Endometrial microvascular endothelial cells (primary cell): ENCODE results near the gene ZNF277. TPM values are rescaled to one million over a fixed set of nuclear protein-coding genes. Genes with fewer than 3 reads are reported as not detected.
"Not testable (repeated sequence)": the region's sequence is repeated elsewhere in the genome, so short reads cannot be mapped to it uniquely, and the experiment has no call there.

Source experiments
- in situ Hi-C: cut with HindIII; loops from 2 replicates; pipeline ENCODE4 v1.10.0; 2017; ENCODE audit warnings: low sequenced_read_pairs, low pct_unique_long_range_greater_than_20kb; ENCODE audit errors: inconsistent ontology term
- total RNA-seq: library from RNA; depleted of rRNA; stranded (reverse); fragments of >200 nt; gene quantifications from one replicate; pipeline ENCODE4 v1.2.3, GENCODE V29; 2015; ENCODE audit errors: inconsistent ontology term

The ZNF277 gene
- total RNA-seq, 1 donor from 2014 or later: 15.4 TPM

- in situ Hi-C loops: no loop called here
Observed at GRCh38 chr7:112362053-112362650, 155.7 kb downstream of the ZNF277 start.

GRCh38 chr7:112362731-112363131, 156.2 kb downstream of the ZNF277 start:
- in situ Hi-C loops: no loop called here

DNA sequence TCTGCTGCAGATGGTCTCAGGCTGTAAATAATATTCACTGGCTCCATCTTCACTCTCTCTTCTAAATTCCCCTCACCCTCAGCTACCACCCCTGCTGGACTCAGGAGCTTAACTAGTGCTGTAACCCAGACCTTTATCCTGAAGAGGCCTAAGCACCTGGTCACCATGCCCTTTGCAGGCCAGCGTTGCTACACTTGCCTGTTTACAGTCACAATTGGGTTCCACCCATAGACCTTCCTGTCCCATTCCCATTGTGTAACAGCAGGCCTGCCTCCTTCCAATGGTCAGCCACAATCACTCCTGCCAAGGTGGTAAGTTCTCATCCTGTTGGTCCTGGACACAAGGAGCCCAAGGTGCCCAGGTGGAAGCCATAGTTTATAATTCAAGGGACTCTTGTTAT, 157.9 kb downstream of the ZNF277 start:
- in situ Hi-C loops: no loop called here

GRCh38 chr7:112365551-112365950, 159.1 kb downstream of the ZNF277 start:
- in situ Hi-C loops: no loop called here

DNA sequence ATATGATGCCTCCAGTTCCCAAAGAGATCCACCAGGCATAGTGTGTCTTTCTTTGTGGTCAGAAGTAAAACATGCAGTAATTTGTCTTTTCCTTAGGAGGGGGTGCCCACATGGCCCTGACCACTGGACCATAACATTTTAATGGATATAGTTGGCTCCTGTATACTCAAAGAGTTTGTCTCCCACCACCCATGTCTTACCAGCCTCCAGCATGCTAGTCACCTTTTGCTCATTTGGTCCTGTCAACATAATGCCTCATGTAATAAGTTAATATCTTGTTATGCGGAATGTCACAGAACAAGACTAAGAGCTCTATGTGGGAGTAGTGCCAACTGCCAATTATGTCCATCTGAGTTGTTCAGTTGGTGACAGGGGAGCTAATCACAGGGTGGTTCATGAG, 160.4 kb downstream of the ZNF277 start:
- in situ Hi-C loops: no loop called here

DNA sequence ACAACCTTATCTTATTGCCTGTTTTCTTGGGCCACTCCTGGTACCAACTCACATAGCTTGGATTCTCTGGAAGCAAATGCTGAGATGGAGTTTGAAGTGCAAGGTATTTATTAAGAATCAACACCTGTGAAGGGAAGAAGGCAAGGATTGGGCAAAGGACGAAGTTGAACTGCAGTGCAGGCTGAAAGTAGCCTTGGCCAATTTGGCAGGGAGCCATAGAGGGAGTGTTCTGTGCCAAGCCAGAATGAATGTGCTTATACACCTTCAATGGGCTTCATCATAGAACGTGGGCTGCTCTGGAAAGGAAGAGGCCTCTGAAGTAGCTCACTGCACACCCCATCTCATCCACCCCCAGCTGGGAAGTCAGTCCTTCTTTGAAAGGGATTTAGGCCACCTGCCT, 163.9 kb downstream of the ZNF277 start:
- in situ Hi-C loops: no loop called here

GRCh38 chr7:112371701-112372100, 165.2 kb downstream of the ZNF277 start:
- in situ Hi-C loops: no loop called here

DNA sequence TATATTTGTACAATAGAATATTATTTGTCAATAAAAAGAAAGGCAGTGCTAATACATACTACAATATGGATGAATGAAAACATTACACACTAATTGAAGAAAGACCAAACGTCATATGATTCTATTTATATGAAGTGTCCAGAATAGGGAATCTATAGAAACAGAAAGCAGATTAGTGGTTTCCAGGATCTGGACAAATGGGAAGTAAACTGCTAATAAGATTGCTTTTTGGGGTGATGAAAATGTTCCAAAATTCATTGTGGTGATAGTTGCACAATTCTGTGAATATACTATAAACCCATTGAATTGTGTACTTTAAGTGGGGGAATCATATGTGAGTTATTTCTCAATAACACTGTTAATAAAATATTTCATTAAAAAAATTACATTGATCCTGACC, 165.6 kb downstream of the ZNF277 start:
- in situ Hi-C loops: no loop called here

GRCh38 chr7:112377593-112377992, 171.1 kb downstream of the ZNF277 start:
- in situ Hi-C loops: no loop called here

- in situ Hi-C loops: no loop called here
Observed at GRCh38 chr7:112381311-112382091, 175.0 kb downstream of the ZNF277 start.

GRCh38 chr7:112383671-112384417, 177.3 kb downstream of the ZNF277 start:
- in situ Hi-C loops: no loop called here

GRCh38 chr7:112385516-112385915, 179.0 kb downstream of the ZNF277 start:
- in situ Hi-C loops: no loop called here

GRCh38 chr7:112386619-112387018, 180.1 kb downstream of the ZNF277 start:
- in situ Hi-C loops: no loop called here

DNA sequence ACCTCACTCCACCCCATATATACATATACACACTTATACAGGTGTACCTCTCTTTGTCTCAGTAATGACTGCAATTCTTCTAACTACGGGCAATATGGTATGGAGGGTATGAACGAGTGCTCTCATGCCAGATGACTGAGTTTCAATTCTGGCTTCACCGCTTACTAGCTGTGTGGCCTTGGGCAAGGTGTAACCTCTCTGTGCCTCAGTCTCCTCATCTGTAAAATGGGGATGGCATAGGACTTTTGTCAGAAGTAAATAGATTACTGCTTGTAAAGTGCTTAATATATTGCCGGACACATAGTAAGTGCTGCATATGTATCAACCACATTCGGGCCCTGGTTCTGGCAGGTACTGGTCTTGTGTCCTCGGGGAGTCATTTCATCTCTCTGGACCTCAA, 183.7 kb downstream of the ZNF277 start:
- in situ Hi-C loops: no loop called here

DNA sequence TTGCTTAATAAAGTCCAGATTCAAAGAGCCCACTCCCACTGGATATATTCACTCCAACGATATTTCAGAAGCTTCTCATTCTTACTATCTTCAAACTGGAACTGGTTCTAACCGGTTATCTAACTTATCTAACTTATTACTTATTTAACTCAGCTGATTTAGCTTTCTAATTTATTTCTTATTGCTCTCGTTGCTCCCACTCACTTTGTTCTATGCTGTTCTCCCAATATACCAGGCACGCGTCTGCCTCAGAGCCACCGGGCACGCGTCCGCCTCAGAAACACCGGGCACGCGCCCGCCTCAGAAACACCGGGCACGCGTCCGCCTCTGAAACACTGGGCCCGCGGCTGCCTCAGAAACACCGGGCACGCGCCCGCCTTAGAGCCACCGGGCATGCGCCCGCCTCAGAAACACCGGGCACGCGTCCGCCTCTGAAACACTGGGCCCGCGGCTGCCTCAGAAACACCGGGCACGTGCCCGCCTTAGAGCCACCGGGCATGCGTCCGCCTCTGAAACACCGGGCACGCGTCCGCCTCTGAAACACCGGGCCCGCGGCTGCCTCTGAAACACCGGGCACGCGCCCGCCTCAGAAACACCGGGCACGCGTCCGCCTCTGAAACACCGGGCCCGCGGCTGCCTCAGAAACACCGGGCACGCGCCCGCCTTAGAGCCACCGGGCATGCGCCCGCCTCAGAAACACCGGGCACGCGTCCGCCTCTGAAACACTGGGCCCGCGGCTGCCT, 184.8 kb downstream of the ZNF277 start:
- in situ Hi-C loops: not testable (repeated sequence)

GRCh38 chr7:112391841-112392286, 185.4 kb downstream of the ZNF277 start:
- in situ Hi-C loops: not testable (repeated sequence)
